SK-N-MC (cell line): ENCODE measurements around the gene KRTAP5-11.
"Not testable (repeated sequence)": the region's sequence is repeated elsewhere in the genome, so short reads cannot be mapped to it uniquely, and the experiment has no call there.

Experiments used
- DNase-seq: peaks from one replicate; pipeline ENCODE4 v3.0.0-alpha.2; 2011; ENCODE audit warnings: low read depth, low spot score
- H3K27ac ChIP-seq: fragments of 200-600 bp; sonication (generic); 2 replicates; pipeline ENCODE4 v1.5.1; 2016; ENCODE audit warnings: mixed run types
- H3K36me3 ChIP-seq: fragments of 200-600 bp; sonication (generic); 2 replicates; pipeline ENCODE4 v1.6.1; 2017; ENCODE audit warnings: antibody characterized with exemption, low read length, mixed read lengths; ENCODE audit not compliant: insufficient read depth
- H3K4me3 ChIP-seq: fragments of 200-600 bp; sonication (generic); 2 replicates; pipeline ENCODE4 v1.5.1; 2016
- H3K9ac ChIP-seq: fragments of 200-600 bp; sonication (generic); 2 replicates; pipeline ENCODE4 v1.8.0; 2017; ENCODE audit warnings: mixed run types, mixed read lengths; ENCODE audit not compliant: insufficient read length
- H3K9me3 ChIP-seq: fragments of 200-600 bp; sonication (generic); 2 replicates; pipeline ENCODE4 v1.6.1; 2017; ENCODE audit warnings: low read depth, mild to moderate bottlenecking, antibody characterized with exemption, low read length, moderate library complexity, mixed read lengths
- EZH2 ChIP-seq: fragments of 200-600 bp; sonication (generic); IDR thresholded peaks from one replicate; pipeline ENCODE4 v1.6.1; 2017; ENCODE audit warnings: antibody characterized with exemption
- FOXP2 ChIP-seq: optimal IDR thresholded peaks from 2 replicates; pipeline ENCODE3; 2011; ENCODE audit warnings: mild to moderate bottlenecking, moderate library complexity; ENCODE audit not compliant: insufficient read depth; ENCODE audit errors: extremely low read length, control extremely low read depth
- POLR2AphosphoS5 ChIP-seq: IDR thresholded peaks from 2 replicates; pipeline ENCODE4 v1.6.1; 2012; ENCODE audit warnings: mild to moderate bottlenecking, low read depth, low read length, borderline replicate concordance

Gene KRTAP5-11

GRCh38 chr11:71582309-71582895 is at the start of gene KRTAP5-11:
TSS of gene KRTAP5-11 (minus strand) at chr11:71582875. CDS start at chr11:71582837, 38 bp downstream.
- Histone ChIP-seq H3K36me3 (no peaks in the 10 kb centered on the region), H3K9me3 (no peaks in the 10 kb centered on the region), H3K9ac (no peak within 1 kb of the TSS), H3K27ac (no peak within 1 kb of the TSS), H3K4me3 (no peak within 1 kb of the TSS)
- no peak for TF ChIP-seq FOXP2
- TF ChIP-seq POLR2AphosphoS5 = no peak
- TF ChIP-seq EZH2 = no peak
- no peak for DNase-seq

GRCh38 chr11:71631551-71631950 is 48.9 kb upstream of the KRTAP5-11 start:
- not testable (repeated sequence) for DNase-seq, H3K9me3 ChIP-seq, H3K4me3 ChIP-seq, H3K27ac ChIP-seq, H3K9ac ChIP-seq, H3K36me3 ChIP-seq

GRCh38 chr11:71630071-71630470 is 47.4 kb upstream of the KRTAP5-11 start:
- H3K36me3 ChIP-seq, H3K4me3 ChIP-seq, DNase-seq, H3K9ac ChIP-seq, H3K9me3 ChIP-seq, H3K27ac ChIP-seq: not testable (repeated sequence)

GRCh38 chr11:71628943-71629342 is 46.3 kb upstream of the KRTAP5-11 start:
- not testable (repeated sequence) for DNase-seq, H3K4me3 ChIP-seq, H3K27ac ChIP-seq, H3K9ac ChIP-seq, H3K9me3 ChIP-seq, H3K36me3 ChIP-seq

- H3K27ac ChIP-seq, H3K4me3 ChIP-seq, H3K9me3 ChIP-seq, DNase-seq, H3K36me3 ChIP-seq, H3K9ac ChIP-seq: not testable (repeated sequence)
Observed at GRCh38 chr11:71623226-71623625, 40.6 kb upstream of the KRTAP5-11 start.

GRCh38 chr11:71622561-71622960 is 39.9 kb upstream of the KRTAP5-11 start:
- not testable (repeated sequence) for H3K27ac ChIP-seq, H3K36me3 ChIP-seq, DNase-seq, H3K9me3 ChIP-seq, H3K4me3 ChIP-seq, H3K9ac ChIP-seq

GRCh38 chr11:71615003-71615402 is 32.3 kb upstream of the KRTAP5-11 start:
- H3K4me3 ChIP-seq, H3K27ac ChIP-seq, DNase-seq, H3K9ac ChIP-seq, H3K36me3 ChIP-seq, H3K9me3 ChIP-seq: not testable (repeated sequence)

- not testable (repeated sequence) for DNase-seq, H3K4me3 ChIP-seq, H3K27ac ChIP-seq, H3K36me3 ChIP-seq, H3K9me3 ChIP-seq, H3K9ac ChIP-seq
Observed at GRCh38 chr11:71614366-71614917, 31.8 kb upstream of the KRTAP5-11 start.

- not testable (repeated sequence) for H3K27ac ChIP-seq, H3K4me3 ChIP-seq, H3K9ac ChIP-seq, H3K9me3 ChIP-seq, H3K36me3 ChIP-seq, DNase-seq
Observed at GRCh38 chr11:71613931-71614330, 31.3 kb upstream of the KRTAP5-11 start.

- H3K27ac ChIP-seq, H3K9me3 ChIP-seq, H3K36me3 ChIP-seq, H3K4me3 ChIP-seq, H3K9ac ChIP-seq, DNase-seq: not testable (repeated sequence)
Observed at GRCh38 chr11:71611218-71611910, 28.7 kb upstream of the KRTAP5-11 start.

- H3K36me3 ChIP-seq, H3K9me3 ChIP-seq, DNase-seq, H3K4me3 ChIP-seq, H3K27ac ChIP-seq, H3K9ac ChIP-seq: not testable (repeated sequence)
Observed at GRCh38 chr11:71608272-71608671, 25.6 kb upstream of the KRTAP5-11 start.

GRCh38 chr11:71607520-71608216 is 25.0 kb upstream of the KRTAP5-11 start:
- H3K36me3 ChIP-seq, H3K27ac ChIP-seq, DNase-seq, H3K9ac ChIP-seq, H3K4me3 ChIP-seq, H3K9me3 ChIP-seq: not testable (repeated sequence)

GRCh38 chr11:71606853-71607519 is 24.3 kb upstream of the KRTAP5-11 start:
- not testable (repeated sequence) for H3K36me3 ChIP-seq, H3K9ac ChIP-seq, H3K27ac ChIP-seq, H3K4me3 ChIP-seq, H3K9me3 ChIP-seq, DNase-seq
